ENCODE measurements around the gene MAP7D2.

Gene MAP7D2

DNA sequence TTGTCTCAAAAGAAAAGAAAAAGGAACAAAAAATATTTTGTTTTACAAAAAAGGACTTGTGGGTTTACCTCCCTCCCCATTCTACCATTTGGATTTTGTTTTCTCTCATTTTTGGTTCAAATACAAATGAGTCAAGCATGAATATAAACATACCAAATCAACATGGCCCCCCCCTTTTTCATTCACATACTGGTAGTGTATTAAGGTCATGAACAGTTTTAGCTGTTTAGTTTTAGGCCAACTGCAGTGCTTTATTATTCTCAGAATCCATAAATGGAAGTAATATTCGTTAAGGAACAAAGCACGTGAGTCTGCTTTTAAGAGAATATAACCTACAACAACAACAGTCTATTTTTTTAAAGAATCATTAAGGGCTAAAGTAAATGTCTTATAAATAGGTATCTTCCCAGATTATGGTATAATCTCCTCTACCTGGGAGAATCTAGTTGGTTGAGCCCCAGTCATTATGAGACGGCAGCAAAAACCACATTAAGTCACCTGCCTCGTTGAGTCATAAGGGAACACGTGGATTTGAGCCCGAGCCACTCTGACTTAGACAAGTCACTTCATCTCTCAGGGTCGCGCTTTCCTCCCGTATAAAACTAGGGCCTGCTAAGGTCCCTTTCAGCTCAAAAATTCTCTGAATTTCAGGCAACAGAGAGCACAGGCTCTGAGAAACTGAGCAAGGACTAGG is 152.5 kb downstream of the MAP7D2 start:
- no peak for DNase-seq

DNA sequence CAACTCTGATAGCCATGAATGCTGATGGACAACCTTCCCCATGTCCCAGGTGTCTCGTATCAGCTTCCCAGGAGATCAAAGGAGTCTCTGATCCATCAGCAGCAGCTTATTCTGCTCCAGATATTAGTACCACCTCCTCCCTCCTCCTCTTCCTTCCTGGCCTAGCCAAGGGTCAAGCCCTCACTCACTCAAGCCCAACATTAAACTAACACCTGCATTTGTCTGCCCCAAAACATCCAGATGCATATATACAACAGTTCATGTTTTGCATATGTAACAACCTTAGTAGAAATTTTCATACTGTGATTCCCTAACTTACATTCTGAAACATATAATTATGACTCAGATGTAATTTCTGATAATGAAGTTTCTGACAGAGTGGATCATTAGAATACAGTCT is 155.8 kb downstream of the MAP7D2 start:
- DNase-seq, result no peak

DNA sequence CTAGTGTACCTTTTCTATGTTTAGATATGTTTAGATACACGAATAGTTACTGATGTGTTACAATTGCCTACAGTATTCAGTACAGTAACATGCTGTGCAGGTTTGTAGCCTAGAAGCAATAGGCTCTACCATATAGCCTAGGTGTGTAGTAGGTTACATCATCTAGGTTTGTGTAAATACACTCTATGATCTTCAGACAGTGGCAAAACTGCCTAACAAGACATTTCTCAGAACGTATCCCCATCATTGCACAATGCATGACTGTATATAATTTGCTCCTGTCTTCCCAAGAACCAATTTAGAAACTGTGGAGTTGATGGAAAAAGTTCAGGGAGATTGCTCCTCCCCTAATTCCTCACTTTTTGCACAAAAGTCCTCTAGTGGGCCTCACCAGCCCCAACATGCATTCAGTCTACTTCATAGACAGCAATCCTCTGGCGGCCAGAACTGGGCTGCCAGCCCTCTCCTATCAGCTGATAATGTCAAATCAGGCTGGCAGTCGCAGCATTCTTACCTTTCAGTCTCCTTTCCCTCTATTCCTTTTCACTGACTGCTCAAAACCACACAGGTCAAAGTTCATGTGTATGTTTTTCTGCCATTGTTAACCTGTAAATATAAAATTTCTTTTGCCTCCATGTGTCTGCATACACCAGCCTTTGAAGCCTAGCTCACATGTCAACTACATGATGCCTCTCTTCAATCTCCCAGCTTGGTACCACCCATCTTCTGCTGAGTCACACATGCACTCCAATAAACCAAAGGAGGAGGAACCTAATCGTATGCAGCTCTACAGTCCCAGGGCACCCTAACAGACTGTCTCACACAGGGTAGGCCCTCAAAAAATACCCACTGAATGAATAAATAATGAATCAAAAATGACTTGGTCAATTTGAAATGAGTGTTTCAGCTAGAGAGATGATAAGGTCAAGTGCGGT is 157.9 kb downstream of the MAP7D2 start:
- no peak for DNase-seq

DNA sequence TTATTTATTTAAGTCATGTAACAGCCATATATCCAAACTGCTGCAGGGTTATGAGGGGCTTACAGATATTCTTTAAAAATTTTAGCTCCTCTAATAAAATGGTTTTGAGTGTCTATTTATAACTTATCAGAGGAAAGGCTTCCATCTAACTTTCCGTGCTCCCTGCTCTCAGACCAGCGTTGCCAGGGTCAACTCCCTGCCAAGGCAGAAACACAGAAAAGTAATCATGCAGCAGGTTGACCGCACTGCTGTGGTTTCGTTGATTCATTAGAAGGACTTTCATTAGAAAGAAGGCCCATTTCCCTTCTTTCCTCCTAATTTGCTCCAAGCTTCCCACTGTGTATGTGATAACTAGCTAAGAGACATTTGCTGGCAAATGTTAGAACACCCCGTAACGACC is 159.8 kb downstream of the MAP7D2 start:
- DNase-seq, result no peak
